H9 (cell line): ENCODE results near the gene SETD5. TPM values are rescaled to one million over a fixed set of nuclear protein-coding genes. Genes with fewer than 3 reads are reported as not detected.

Experiments used
- DNase-seq: peaks from one replicate; pipeline ENCODE4 v3.0.0-alpha.2; 2017
- H2AFZ ChIP-seq: one replicate; pipeline ENCODE4 v1.6.1; 2013; ENCODE audit warnings: mild to moderate bottlenecking, low read length, control low read depth, moderate library complexity
- H2AK5ac ChIP-seq: 2 replicates; pipeline ENCODE4 v1.6.1; 2013; ENCODE audit warnings: low read length, control low read depth, mixed read lengths; ENCODE audit not compliant: insufficient read length
- H2BK120ac ChIP-seq: one replicate; pipeline ENCODE4 v1.6.1; 2013; ENCODE audit warnings: low read depth, mild to moderate bottlenecking, low read length, control low read depth, inconsistent platforms; ENCODE audit not compliant: poor library complexity, severe bottlenecking
- H2BK12ac ChIP-seq: 2 replicates; pipeline ENCODE4 v1.6.1; 2013; ENCODE audit warnings: low read length, control low read depth, mixed read lengths, low read depth; ENCODE audit not compliant: insufficient read length
- H2BK15ac ChIP-seq: 2 replicates; pipeline ENCODE4 v1.6.1; 2013; ENCODE audit warnings: low read depth, low read length, control low read depth
- H2BK20ac ChIP-seq: one replicate; pipeline ENCODE4 v1.6.1; 2013; ENCODE audit warnings: low read depth, mild to moderate bottlenecking, low read length, control low read depth, inconsistent platforms; ENCODE audit not compliant: poor library complexity, severe bottlenecking
- H2BK5ac ChIP-seq: 2 replicates; pipeline ENCODE4 v1.6.1; 2013; ENCODE audit warnings: low read length, control low read depth, mixed read lengths; ENCODE audit not compliant: insufficient read length
- H3K14ac ChIP-seq: 2 replicates; pipeline ENCODE4 v1.6.1; 2013; ENCODE audit warnings: low read length, control low read depth; ENCODE audit not compliant: insufficient read depth
- H3K18ac ChIP-seq: 2 replicates; pipeline ENCODE4 v1.6.1; 2013; ENCODE audit warnings: low read depth, mild to moderate bottlenecking, mixed read lengths, low read length, control low read depth; ENCODE audit not compliant: insufficient read length
- H3K23ac ChIP-seq: 2 replicates; pipeline ENCODE4 v1.6.1; 2013; ENCODE audit warnings: low read length, control low read depth, mixed read lengths, low read depth; ENCODE audit not compliant: insufficient read length
- H3K23me2 ChIP-seq: 2 replicates; pipeline ENCODE4 v1.6.1; 2013; ENCODE audit warnings: low read depth, mild to moderate bottlenecking, mixed read lengths, low read length, control low read depth; ENCODE audit not compliant: insufficient read length, poor library complexity, severe bottlenecking
- H3K27ac ChIP-seq: 2 replicates; pipeline ENCODE4 v1.5.1; 2013; ENCODE audit warnings: low read length, control low read depth, mixed read lengths, low read depth; ENCODE audit not compliant: insufficient read length
- H3K27me3 ChIP-seq: 2 replicates; pipeline ENCODE4 v1.6.1; 2013; ENCODE audit warnings: low read length, control low read depth, inconsistent platforms; ENCODE audit not compliant: insufficient read depth
- H3K4ac ChIP-seq: 2 replicates; pipeline ENCODE4 v1.6.1; 2013; ENCODE audit warnings: low read depth, mild to moderate bottlenecking, control low read depth, inconsistent platforms, low read length, moderate library complexity
- H3K4me1 ChIP-seq: 2 replicates; pipeline ENCODE4 v1.6.1; 2013; ENCODE audit warnings: low read length, control low read depth, inconsistent platforms; ENCODE audit not compliant: insufficient read depth
- H3K4me2 ChIP-seq: 2 replicates; pipeline ENCODE4 v1.6.1; 2013; ENCODE audit warnings: low read length, control low read depth, mixed read lengths; ENCODE audit not compliant: insufficient read length, insufficient read depth
- H3K56ac ChIP-seq: 2 replicates; pipeline ENCODE4 v1.6.1; 2013; ENCODE audit warnings: low read depth, mild to moderate bottlenecking, mixed read lengths, low read length, control low read depth; ENCODE audit not compliant: insufficient read length
- H3K79me1 ChIP-seq: 2 replicates; pipeline ENCODE4 v1.6.1; 2013; ENCODE audit warnings: low read depth, mild to moderate bottlenecking, moderate library complexity, low read length, control low read depth, inconsistent platforms; ENCODE audit not compliant: insufficient read depth, poor library complexity, severe bottlenecking
- H3K79me2 ChIP-seq: 2 replicates; pipeline ENCODE4 v1.6.1; 2013; ENCODE audit warnings: low read length, control low read depth, inconsistent platforms; ENCODE audit not compliant: insufficient read depth
- H3K9ac ChIP-seq: 2 replicates; pipeline ENCODE4 v1.6.1; 2013; ENCODE audit warnings: low read length, control low read depth, mixed read lengths; ENCODE audit not compliant: insufficient read length; ENCODE audit errors: extremely low read depth
- H3K9me3 ChIP-seq: one replicate; pipeline ENCODE4 v1.6.1; 2013; ENCODE audit warnings: low read depth, low read length, inconsistent platforms; ENCODE audit not compliant: control insufficient read depth
- H3T11ph ChIP-seq: one replicate; pipeline ENCODE4 v1.6.1; 2013; ENCODE audit warnings: mild to moderate bottlenecking, low read length, control low read depth, inconsistent platforms
- H4K20me1 ChIP-seq: one replicate; pipeline ENCODE4 v1.6.1; 2013; ENCODE audit not compliant: control insufficient read depth, insufficient read length, insufficient read depth
- H4K5ac ChIP-seq: 2 replicates; pipeline ENCODE4 v1.6.1; 2013; ENCODE audit warnings: low read depth, mild to moderate bottlenecking, mixed read lengths, low read length, control low read depth; ENCODE audit not compliant: insufficient read length
- H4K8ac ChIP-seq: replicated peaks from 2 replicates; pipeline ENCODE4 v1.6.1; 2013; ENCODE audit warnings: low read length, control low read depth, mixed read lengths, low read depth; ENCODE audit not compliant: insufficient read length
- H4K91ac ChIP-seq: 2 replicates; pipeline ENCODE4 v1.6.1; 2013; ENCODE audit warnings: low read depth, mild to moderate bottlenecking, moderate library complexity, mixed read lengths, low read length, control low read depth; ENCODE audit not compliant: insufficient read length
- H3K27ac Mint-ChIP-seq, 3 experiments: 2 replicates in 2 of 3; 3 replicates in 1 of 3; pipeline ENCODE4 v1.8.0; 2020 to 2021; ENCODE audit warnings: mixed read lengths in 3 of 3, mild to moderate bottlenecking in 1 of 3, moderate library complexity in 1 of 3
- H3K27me3 Mint-ChIP-seq: 2 replicates; pipeline ENCODE4 v1.8.0; 2021; ENCODE audit warnings: low read depth, mild to moderate bottlenecking, moderate library complexity, mixed read lengths
- H3K36me3 Mint-ChIP-seq, 3 experiments: 2 replicates in 2 of 3; 3 replicates in 1 of 3; pipeline ENCODE4 v1.8.0; 2020 to 2021; ENCODE audit warnings: low read depth in 3 of 3, mixed read lengths in 3 of 3; ENCODE audit not compliant: insufficient read depth in 1 of 3
- H3K4me1 Mint-ChIP-seq, 2 experiments: 2 replicates each; pipeline ENCODE4 v1.8.0; 2020; ENCODE audit warnings: mixed read lengths in 2 of 2
- H3K4me3 Mint-ChIP-seq, 2 experiments: 2 replicates in 1 of 2; 3 replicates in 1 of 2; pipeline ENCODE4 v1.8.0; 2020 to 2021; ENCODE audit warnings: mild to moderate bottlenecking in 2 of 2, mixed read lengths in 2 of 2, moderate library complexity in 1 of 2
- H3K9me3 Mint-ChIP-seq, 2 experiments: 2 replicates in 1 of 2; 3 replicates in 1 of 2; pipeline ENCODE4 v1.8.0; 2020; ENCODE audit warnings: mild to moderate bottlenecking in 2 of 2, mixed read lengths in 2 of 2, moderate library complexity in 1 of 2
- WGBS: extraction: QIAGEN DNeasy Blood & Tissue Kit; methylation state at CpG from one replicate; pipeline ENCODE4 v1.1.7; 2013; ENCODE audit warnings: missing lambda C conversion rate, low lambda C conversion rate, mixed read lengths; ENCODE audit not compliant: insufficient read length; ENCODE audit errors: extremely low coverage; 5-methylcytosine and 5-hydroxymethylcytosine counted together
- total RNA-seq: library from RNA; stranded (reverse); gene quantifications from 2 replicates; pipeline ENCODE4 v1.2.1, GENCODE V29; 2021
- TF ChIP-seq, protein P1 (sequence below): fragments of 200-600 bp; sonication (generic); conservative IDR thresholded peaks from 3 replicates; pipeline ENCODE4 v1.8.0; 2021; ENCODE audit warnings: antibody characterized with exemption, mild to moderate bottlenecking

The SETD5 gene
- total RNA-seq, 1 experiment from 2014 or later: 207 TPM

DNA sequence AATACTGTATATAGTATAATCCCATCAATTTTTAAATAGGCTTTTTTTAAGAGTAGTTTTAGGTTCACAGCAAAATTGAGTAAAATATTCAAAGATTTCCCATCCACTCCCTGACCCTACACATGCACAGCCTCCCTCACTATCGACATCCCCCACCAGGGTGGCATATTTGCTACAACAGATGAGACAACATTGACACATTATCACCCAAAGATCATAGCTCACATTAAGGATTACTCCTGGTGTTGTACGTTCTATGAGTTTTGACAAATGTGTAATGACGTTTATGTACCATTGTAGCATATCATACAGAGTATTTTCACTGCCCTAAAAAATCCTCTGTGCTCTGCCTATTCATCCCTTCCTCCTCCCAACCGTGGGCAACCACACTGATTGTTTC, 116.9 kb downstream of the SETD5 start:
- no peak overlapping the region for H2AK5ac ChIP-seq
- no CpG with 5 or more reads among the region's 4 CpGs for WGBS

More for the DNA sequence above, 116.9 kb downstream of the SETD5 start:
- Histone ChIP-seq H3K4ac (no peak overlapping the region), H2AFZ (no peak overlapping the region), H4K20me1 (no peaks in the 10 kb centered on the region), H3K9ac (no peak overlapping the region), H3K4me2 (no peak overlapping the region), H3K14ac (no peak overlapping the region), H4K8ac (no peak overlapping the region), H3K18ac (no peak overlapping the region), H3K4me1 (no peaks in the 10 kb centered on the region), H3K27me3 (no peaks in the 10 kb centered on the region), H3K23ac (no peak overlapping the region), H2BK20ac (no peak overlapping the region), H3K56ac (no peak overlapping the region), H4K91ac (no peak overlapping the region), H2BK120ac (no peak overlapping the region), H3K27ac (no peak overlapping the region), H2BK15ac (no peak overlapping the region), H2BK5ac (no peak overlapping the region), H4K5ac (no peak overlapping the region), H3T11ph (no peak overlapping the region), H3K79me2 (no peaks in the 10 kb centered on the region), H3K79me1 (no peaks in the 10 kb centered on the region), H3K9me3 (no peaks in the 10 kb centered on the region), H2BK12ac (no peak overlapping the region), H3K23me2 (no peaks in the 10 kb centered on the region)
- DNase-seq: no peak
- Mint-ChIP-seq H3K9me3 (peaks cover 4 to 12% of the 10 kb centered on the region in 2 experiments; a peak in 4 of 5 replicates), H3K27me3 (peaks cover 35% of the 10 kb centered on the region), H3K36me3 (peaks cover 0 to under 1% (median under 1%) of the 10 kb centered on the region in 3 experiments; a peak in 3 of 7 replicates), H3K27ac (no peak overlapping the region), H3K4me1 (peaks cover 0 to 3% of the 10 kb centered on the region in 2 experiments; a peak in 2 of 4 replicates), H3K4me3 (no peak overlapping the region)
- TF ChIP-seq, protein P1, sequence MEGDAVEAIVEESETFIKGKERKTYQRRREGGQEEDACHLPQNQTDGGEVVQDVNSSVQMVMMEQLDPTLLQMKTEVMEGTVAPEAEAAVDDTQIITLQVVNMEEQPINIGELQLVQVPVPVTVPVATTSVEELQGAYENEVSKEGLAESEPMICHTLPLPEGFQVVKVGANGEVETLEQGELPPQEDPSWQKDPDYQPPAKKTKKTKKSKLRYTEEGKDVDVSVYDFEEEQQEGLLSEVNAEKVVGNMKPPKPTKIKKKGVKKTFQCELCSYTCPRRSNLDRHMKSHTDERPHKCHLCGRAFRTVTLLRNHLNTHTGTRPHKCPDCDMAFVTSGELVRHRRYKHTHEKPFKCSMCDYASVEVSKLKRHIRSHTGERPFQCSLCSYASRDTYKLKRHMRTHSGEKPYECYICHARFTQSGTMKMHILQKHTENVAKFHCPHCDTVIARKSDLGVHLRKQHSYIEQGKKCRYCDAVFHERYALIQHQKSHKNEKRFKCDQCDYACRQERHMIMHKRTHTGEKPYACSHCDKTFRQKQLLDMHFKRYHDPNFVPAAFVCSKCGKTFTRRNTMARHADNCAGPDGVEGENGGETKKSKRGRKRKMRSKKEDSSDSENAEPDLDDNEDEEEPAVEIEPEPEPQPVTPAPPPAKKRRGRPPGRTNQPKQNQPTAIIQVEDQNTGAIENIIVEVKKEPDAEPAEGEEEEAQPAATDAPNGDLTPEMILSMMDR: no peak
